H1 (cell line): ENCODE results near the gene SLC7A8. TPM values are rescaled to one million over a fixed set of nuclear protein-coding genes. Genes with fewer than 3 reads are reported as not detected.

Experiments used
- CTCF ChIA-PET: fragments of 300-600 bp; sonication (Branson Sonifier 250); formaldehyde crosslinking; loops from one replicate; lab custom pipeline; 2021; ENCODE audit not compliant: partially characterized antibody; lab: Charles Lee
- POLR2A ChIA-PET: fragments of 300-600 bp; sonication (Branson Sonifier 250); formaldehyde crosslinking; loops from one replicate; lab custom pipeline; 2021; ENCODE audit warnings: inconsistent platforms; ENCODE audit not compliant: partially characterized antibody; lab: Charles Lee
- DNase-seq, 2 experiments: peaks; one replicate each; pipeline versions ENCODE4 v3.0.0 to v3.0.0-alpha.2; 2010 to 2022; ENCODE audit warnings: low spot score in 2 of 2, low read depth in 1 of 2, mixed read lengths in 1 of 2
- FAIRE-seq: peaks from 2 replicates; lab custom pipeline; 2011; peaks lifted over from hg19 to GRCh38; lab: Jason Lieb, UNC
- H2AFZ ChIP-seq: 2 replicates; pipeline ENCODE4 v1.8.1; 2012; ENCODE audit warnings: low read length, inconsistent platforms
- H2AK5ac ChIP-seq: 2 replicates; pipeline ENCODE4 v1.6.1; 2013; ENCODE audit warnings: low read depth, low read length
- H2BK120ac ChIP-seq: replicated peaks from 2 replicates; pipeline ENCODE3; 2013; ENCODE audit warnings: low read depth, low read length, inconsistent platforms
- H2BK12ac ChIP-seq: 2 replicates; pipeline ENCODE4 v1.6.1; 2013; ENCODE audit warnings: low read depth, low read length
- H2BK15ac ChIP-seq: 2 replicates; pipeline ENCODE4 v1.6.1; 2013; ENCODE audit warnings: low read length
- H2BK20ac ChIP-seq: 2 replicates; pipeline ENCODE4 v1.6.1; 2013; ENCODE audit warnings: low read length
- H2BK5ac ChIP-seq: 2 replicates; pipeline ENCODE4 v1.6.1; 2013; ENCODE audit warnings: low read depth, low read length
- H3K14ac ChIP-seq: 2 replicates; pipeline ENCODE4 v1.6.1; 2013; ENCODE audit warnings: inconsistent platforms; ENCODE audit not compliant: insufficient read length
- H3K18ac ChIP-seq: 2 replicates; pipeline ENCODE4 v1.6.1; 2013; ENCODE audit warnings: low read length; ENCODE audit errors: extremely low read depth
- H3K23ac ChIP-seq: 2 replicates; pipeline ENCODE4 v1.6.1; 2013; ENCODE audit warnings: inconsistent platforms; ENCODE audit not compliant: insufficient read length
- H3K23me2 ChIP-seq: 2 replicates; pipeline ENCODE4 v1.6.1; 2013; ENCODE audit warnings: low read depth, low read length
- H3K27ac ChIP-seq: 2 replicates; pipeline ENCODE4 v1.6.1; 2011; ENCODE audit warnings: low read depth, low read length, inconsistent platforms
- H3K27me3 ChIP-seq, 4 experiments: replicated peaks in 1 of 4; 1 replicate in 1 of 4; 2 replicates in 3 of 4; pipeline versions ENCODE4 v1.6.1 to v1.8.1; 2011 to 2013; ENCODE audit warnings: low read length in 3 of 4, mild to moderate bottlenecking in 3 of 4, inconsistent platforms in 2 of 4, mixed read lengths in 2 of 4, moderate library complexity in 1 of 4; ENCODE audit not compliant: control insufficient read depth in 3 of 4, insufficient read depth in 3 of 4; ENCODE audit errors: extremely low read depth in 1 of 4
- H3K36me3 ChIP-seq, 4 experiments: 2 replicates each; pipeline versions ENCODE4 v1.6.1 to v1.8.1; 2011 to 2013; ENCODE audit warnings: mild to moderate bottlenecking in 4 of 4, low read length in 3 of 4, moderate library complexity in 2 of 4, control low read depth in 1 of 4, inconsistent platforms in 1 of 4; ENCODE audit not compliant: insufficient read depth in 4 of 4, control insufficient read depth in 2 of 4
- H3K4ac ChIP-seq: replicated peaks from 2 replicates; pipeline ENCODE3; 2013; ENCODE audit warnings: low read length, low read depth, mixed read lengths, inconsistent platforms; ENCODE audit not compliant: insufficient read length
- H3K4me1 ChIP-seq, 4 experiments: replicated peaks in 1 of 4; 1 replicate in 1 of 4; 2 replicates in 3 of 4; pipeline versions ENCODE4 v1.6.1 to v1.8.1; 2011 to 2013; ENCODE audit warnings: low read length in 3 of 4, inconsistent platforms in 2 of 4, mixed read lengths in 1 of 4; ENCODE audit not compliant: insufficient read depth in 4 of 4, control insufficient read depth in 3 of 4
- H3K4me2 ChIP-seq, 2 experiments: 2 replicates each; pipeline versions ENCODE4 v1.6.1 to v1.8.1; 2011 to 2013; ENCODE audit warnings: low read depth in 2 of 2, low read length in 2 of 2, control low read depth in 1 of 2, inconsistent platforms in 1 of 2, mild to moderate bottlenecking in 1 of 2; ENCODE audit not compliant: insufficient read depth in 1 of 2
- H3K4me3 ChIP-seq, 4 experiments: fragments of 200-600, 300-600 bp in 1 of 4; sonication (generic), shearing (Covaris generic), sonication (Bioruptor Twin) in 1 of 4; 2 replicates each; pipeline versions ENCODE4 v1.5.1 to v1.8.1; 2011 to 2016; ENCODE audit warnings: low read length in 4 of 4, low read depth in 3 of 4, control low read depth in 2 of 4, inconsistent platforms in 2 of 4, mild to moderate bottlenecking in 2 of 4, mixed read lengths in 1 of 4, moderate library complexity in 1 of 4; ENCODE audit not compliant: insufficient read depth in 2 of 4; ENCODE audit errors: extremely low read depth in 1 of 4
- H3K56ac ChIP-seq: replicated peaks from 2 replicates; pipeline ENCODE3; 2013; ENCODE audit warnings: low read depth, mild to moderate bottlenecking, mixed read lengths, low read length, inconsistent platforms; ENCODE audit not compliant: insufficient read length
- H3K79me1 ChIP-seq: 2 replicates; pipeline ENCODE4 v1.6.1; 2013; ENCODE audit warnings: low read depth, low read length, control low read depth
- H3K79me2 ChIP-seq, 2 experiments: 2 replicates each; pipeline versions ENCODE4 v1.6.1 to v1.8.1; 2012 to 2013; ENCODE audit warnings: low read length in 2 of 2, mild to moderate bottlenecking in 2 of 2, inconsistent platforms in 1 of 2; ENCODE audit not compliant: insufficient read depth in 2 of 2, control insufficient read depth in 1 of 2
- H3K9ac ChIP-seq, 4 experiments: replicated peaks in 1 of 4; 1 replicate in 1 of 4; 2 replicates in 3 of 4; pipeline versions ENCODE4 v1.6.1 to v1.8.1; 2011 to 2013; ENCODE audit warnings: low read depth in 3 of 4, low read length in 3 of 4, control low read depth in 2 of 4, mild to moderate bottlenecking in 2 of 4, moderate library complexity in 2 of 4, inconsistent platforms in 1 of 4; ENCODE audit errors: extremely low read depth in 1 of 4
- H3K9me3 ChIP-seq, 2 experiments: 2 replicates each; pipeline versions ENCODE4 v1.6.1 to v1.8.1; 2012 to 2013; ENCODE audit warnings: mild to moderate bottlenecking in 2 of 2, moderate library complexity in 2 of 2, control low read depth in 1 of 2, inconsistent platforms in 1 of 2, low read depth in 1 of 2, low read length in 1 of 2, mixed read lengths in 1 of 2; ENCODE audit not compliant: insufficient read depth in 2 of 2
- H4K20me1 ChIP-seq, 2 experiments: replicated peaks in 1 of 2; 2 replicates each; pipeline versions ENCODE3 to v1.8.1; 2011 to 2013; ENCODE audit warnings: inconsistent platforms in 2 of 2, low read length in 2 of 2, mild to moderate bottlenecking in 1 of 2; ENCODE audit not compliant: insufficient read depth in 2 of 2, control insufficient read depth in 1 of 2
- H4K5ac ChIP-seq: 2 replicates; pipeline ENCODE4 v1.6.1; 2013; ENCODE audit warnings: low read length, low read depth, mixed read lengths, inconsistent platforms; ENCODE audit not compliant: insufficient read length
- H4K8ac ChIP-seq: 2 replicates; pipeline ENCODE4 v1.8.0; 2013; ENCODE audit warnings: mild to moderate bottlenecking, moderate library complexity, low read length, inconsistent platforms; ENCODE audit not compliant: insufficient read depth; ENCODE audit errors: extremely low read depth
- H4K91ac ChIP-seq: replicated peaks from 2 replicates; pipeline ENCODE3; 2013; ENCODE audit warnings: low read length, mixed read lengths, inconsistent platforms; ENCODE audit not compliant: insufficient read length
- KDM5A ChIP-seq: fragments of 200-600 bp; IDR thresholded peaks from 2 replicates; pipeline ENCODE4 v1.7.1; 2012; ENCODE audit warnings: mild to moderate bottlenecking, low read length, inconsistent platforms, mixed read lengths
- MAX ChIP-seq: IDR thresholded peaks from 2 replicates; pipeline ENCODE4 v1.6.1; 2012; ENCODE audit warnings: inconsistent platforms
- NANOG ChIP-seq: IDR thresholded peaks from 2 replicates; pipeline ENCODE4 v1.6.1; 2011; ENCODE audit warnings: low read length, low read depth, mild to moderate bottlenecking, inconsistent platforms; ENCODE audit not compliant: insufficient read depth, poor library complexity, severe bottlenecking
- PHF8 ChIP-seq: fragments of 200-600 bp; sonication (generic); conservative IDR thresholded peaks from 2 replicates; pipeline ENCODE4 v1.7.1; 2012; ENCODE audit warnings: low read depth, mild to moderate bottlenecking, inconsistent platforms, low read length, moderate library complexity
- RNF2 ChIP-seq: fragments of 200-900, 300-1000 bp; sonication (generic); IDR thresholded peaks from 2 replicates; pipeline ENCODE4 v1.7.1; 2016; ENCODE audit warnings: borderline replicate concordance, low read depth, mild to moderate bottlenecking, antibody characterized with exemption, low read length; ENCODE audit not compliant: poor library complexity, severe bottlenecking; ENCODE audit errors: missing control alignments
- SRF ChIP-seq: IDR thresholded peaks from 2 replicates; pipeline ENCODE4 v1.6.1; 2011; ENCODE audit warnings: mild to moderate bottlenecking, low read depth, low read length, moderate library complexity
- WGBS, 2 experiments: shearing (Covaris generic) in 1 of 2; methylation state at CpG; one replicate each; pipeline versions ENCODE4 v1.1.6 to v1.1.7; 2013 to 2015; ENCODE audit warnings: low lambda C conversion rate in 2 of 2, mixed read lengths in 2 of 2, inconsistent platforms in 1 of 2, low coverage in 1 of 2, missing lambda C conversion rate in 1 of 2; ENCODE audit not compliant: insufficient replicate concordance in 2 of 2, insufficient coverage in 1 of 2, insufficient read length in 1 of 2; ENCODE audit errors: extremely low coverage in 1 of 2, missing lambda C conversion rate in 1 of 2; 5-methylcytosine and 5-hydroxymethylcytosine counted together
- polyA plus RNA-seq, 7 experiments: library from polyadenylated mRNA; depleted of rRNA in 3 of 7; stranded (reverse) in 5 of 7; unstranded in 2 of 7; fragments of >200 nt in 5 of 7; fragments of 200-250 nt in 2 of 7; gene quantifications; 1 replicate in 5 of 7; 2 replicates in 1 of 7; 4 replicates in 1 of 7; pipeline versions ENCODE4 v1.2.1 to v1.2.3, GENCODE V29; 2011 to 2013; ENCODE audit warnings: missing spikeins in 2 of 7, mixed read lengths in 2 of 7
- total RNA-seq: library from RNA; stranded (reverse); fragmentation: NEBNext Ultra II Directional; extraction: Animal tissue kit (Norgen Biotek cat#: 25700); gene quantifications from 2 replicates; pipeline ENCODE4 v1.2.1, GENCODE V29; 2021
- TF ChIP-seq, protein P1 (sequence below): IDR thresholded peaks from 2 replicates; pipeline ENCODE4 v1.6.1; 2011; ENCODE audit warnings: low read length, improper control_type of control experiment

The SLC7A8 gene
- total and polyA plus RNA-seq, 2 of the 8 experiments (the other 6 are each of a cell fraction or from before 2014, with no cell fraction given) = 182 to 204 TPM

DNA sequence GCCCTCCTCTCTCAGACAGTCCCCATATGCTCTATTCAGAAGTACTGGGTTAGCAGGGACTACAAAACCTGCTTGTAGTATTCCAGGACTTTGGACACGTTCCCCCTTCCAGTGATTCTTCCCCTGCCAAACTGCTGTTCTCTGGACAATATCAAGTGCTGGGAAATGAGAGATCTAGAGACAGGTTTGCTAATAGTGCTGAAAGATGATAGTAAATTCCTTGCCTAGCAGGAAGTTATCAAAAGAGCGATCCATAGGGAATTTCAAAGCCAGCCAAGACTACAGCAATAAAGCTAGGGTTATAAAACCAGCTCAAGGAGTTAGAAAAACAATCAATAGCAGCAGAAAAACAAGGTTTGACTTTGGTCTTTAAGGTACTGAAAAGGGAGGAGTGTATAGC is 15.2 kb downstream of the SLC7A8 start:
- DNase-seq (no peak), FAIRE-seq (no peak)
- H2BK20ac ChIP-seq = no peak overlapping the region
- peaks cover 3 to 32% of the 10 kb centered on the region in 2 experiments; a peak in 3 of 4 replicates for H3K79me2 ChIP-seq
- H3K23ac ChIP-seq = no peak overlapping the region
- H3K14ac ChIP-seq = no peak overlapping the region
- H2BK12ac ChIP-seq = no peak overlapping the region
- 98% methylated on average over 2 of the region's 2 CpGs; no CpG with 5 or more reads in 1 of the 2 experiments for WGBS, 2 experiments
- no peak overlapping the region for H3K56ac ChIP-seq
- no peak overlapping the region for H3K4me2 ChIP-seq
- H4K20me1 ChIP-seq = peaks cover 0 to 5% of the 10 kb centered on the region in 2 experiments
- H2AFZ ChIP-seq = no peak overlapping the region
- H2AK5ac ChIP-seq = no peak overlapping the region
- H3K27ac ChIP-seq = no peak overlapping the region
- ChIA-PET POLR2A (interaction anchor here (1.1 kb wide), 1 partner anchor 8 kb away, joined by 3 read pairs; no protein-coding TSS in a partner anchor), CTCF (interaction anchor here (1.1 to 12.1 kb wide), 6 partner anchors 14 to 91 kb away, joined by 3 to 128 read pairs (median 13); partner anchors contain the start of gene SLC7A8)
- no peak overlapping the region for H2BK5ac ChIP-seq
- H3K18ac ChIP-seq = no peak overlapping the region
- H4K8ac ChIP-seq = no peak overlapping the region
- no peaks in the 10 kb centered on the region for H3K27me3 ChIP-seq
- no peak overlapping the region for H4K5ac ChIP-seq
- H3K79me1 ChIP-seq = peaks cover 17% of the 10 kb centered on the region
- H2BK15ac ChIP-seq = no peak overlapping the region
- H3K36me3 ChIP-seq = peaks cover 7 to 49% (median 37%) of the 10 kb centered on the region in 4 experiments
- H3K23me2 ChIP-seq = no peaks in the 10 kb centered on the region
- TF ChIP-seq MAX (no peak), SRF (no peak), RNF2 (no peak), PHF8 (no peak), KDM5A (no peak), NANOG (no peak)
- TF ChIP-seq, protein P1, sequence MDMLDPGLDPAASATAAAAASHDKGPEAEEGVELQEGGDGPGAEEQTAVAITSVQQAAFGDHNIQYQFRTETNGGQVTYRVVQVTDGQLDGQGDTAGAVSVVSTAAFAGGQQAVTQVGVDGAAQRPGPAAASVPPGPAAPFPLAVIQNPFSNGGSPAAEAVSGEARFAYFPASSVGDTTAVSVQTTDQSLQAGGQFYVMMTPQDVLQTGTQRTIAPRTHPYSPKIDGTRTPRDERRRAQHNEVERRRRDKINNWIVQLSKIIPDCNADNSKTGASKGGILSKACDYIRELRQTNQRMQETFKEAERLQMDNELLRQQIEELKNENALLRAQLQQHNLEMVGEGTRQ = no peak
- H3K4me3 ChIP-seq = no peak overlapping the region
- H3K9me3 ChIP-seq = no peaks in the 10 kb centered on the region
- H4K91ac ChIP-seq = no peak overlapping the region
- H3K4me1 ChIP-seq = peaks cover 0 to 6% (median 2%) of the 10 kb centered on the region in 4 experiments; a peak in 3 of 7 replicates
- no peak overlapping the region for H3K4ac ChIP-seq
- H2BK120ac ChIP-seq = no peak overlapping the region
- no peak overlapping the region for H3K9ac ChIP-seq
